ENCODE data around the gene STPG1. TPM values are rescaled to one million over a fixed set of nuclear protein-coding genes. Genes with fewer than 3 reads are reported as not detected.

The STPG1 gene
- polyA plus RNA-seq, 1 donor (not counting 4 experiments of a cell fraction or from before 2014, with no cell fraction given): 16.6 TPM

DNA sequence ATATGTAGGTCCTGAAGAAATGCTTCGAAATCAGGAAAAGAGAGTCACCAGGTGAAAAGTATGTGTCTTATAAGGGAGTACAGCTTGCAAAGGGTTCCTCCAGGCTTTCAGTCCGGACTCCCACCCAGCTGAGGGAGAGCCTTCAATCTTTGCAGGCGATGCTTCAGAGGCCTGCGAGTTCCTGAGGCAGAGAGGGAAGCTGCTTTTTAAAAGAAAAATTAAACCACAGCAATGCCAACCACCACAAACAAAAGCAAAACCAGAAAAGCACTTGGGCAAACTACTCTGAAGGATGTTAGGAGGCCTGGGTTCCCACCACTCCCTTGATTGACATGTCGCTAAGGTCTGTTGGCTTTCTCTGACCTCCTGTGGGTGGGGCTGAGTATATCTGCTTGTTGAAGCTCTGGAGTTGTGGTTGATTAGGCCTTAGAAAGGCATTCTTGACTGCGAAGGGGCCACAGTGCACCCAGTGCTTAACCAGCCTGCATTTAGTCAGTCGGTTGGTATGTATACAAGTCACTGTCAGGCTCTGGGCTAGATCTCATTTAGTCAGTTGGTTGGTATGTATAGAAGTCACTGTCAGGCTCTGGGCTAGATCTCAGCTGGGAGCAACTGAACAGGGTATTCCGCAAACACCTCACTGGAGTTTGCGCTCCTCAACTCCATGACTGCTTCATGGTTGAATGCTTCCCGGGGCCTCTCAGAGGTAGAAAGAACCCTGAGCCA lies 3.2 kb upstream of the STPG1 start:
- Histone ChIP-seq H3K4me1 (ENCODE audit: control insufficient read depth, extremely low read depth, insufficient read depth, low read length) (peaks cover 51% of the 10 kb centered on the region), H3K27me3 (ENCODE audit: control insufficient read depth, extremely low read depth, insufficient read depth, low read length) (no peaks in the 10 kb centered on the region), H4K20me1 (ENCODE audit: control insufficient read depth, extremely low read depth, insufficient read depth, low read length) (no peaks in the 10 kb centered on the region), H2AFZ (ENCODE audit: control insufficient read depth, low read length) (peak overlapping the region; percentile 58), H3K9me1 (ENCODE audit: control insufficient read depth, extremely low read depth, insufficient read depth, low read length) (peaks cover 2% of the 10 kb centered on the region), H3K27ac (ENCODE audit: control insufficient read depth, insufficient read depth, low read length) (peak overlapping the region; percentile 90), H3K9me3 (ENCODE audit: control insufficient read depth, low read depth, low read length) (no peaks in the 10 kb centered on the region), H3K4me3 (ENCODE audit: control insufficient read depth in 2 of 3, extremely low read depth in 1 of 3, insufficient read depth in 2 of 3, low read depth in 1 of 3, low read length in 3 of 3) (peak overlapping the region; percentile 64 to 91 (median 78)), H3K9ac (ENCODE audit: control insufficient read depth, extremely low read depth, insufficient read depth, low read length) (peak overlapping the region; percentile 87), H3K4me2 (ENCODE audit: control insufficient read depth, extremely low read depth, insufficient read depth, low read depth, low read length) (peak overlapping the region; percentile 97), H3K79me2 (ENCODE audit: control insufficient read depth, insufficient read depth, low read length) (peaks cover 27% of the 10 kb centered on the region), H3K36me3 (ENCODE audit: control insufficient read depth in 2 of 2, extremely low read depth in 1 of 2, insufficient read depth in 2 of 2, low read length in 2 of 2) (peaks cover 4 to 11% of the 10 kb centered on the region in 2 experiments)
- FAIRE-seq (peak; percentile 86), DNase-seq (ENCODE audit: low read depth, low spot score) (peak; percentile 95)
- TF ChIP-seq, protein P1, sequence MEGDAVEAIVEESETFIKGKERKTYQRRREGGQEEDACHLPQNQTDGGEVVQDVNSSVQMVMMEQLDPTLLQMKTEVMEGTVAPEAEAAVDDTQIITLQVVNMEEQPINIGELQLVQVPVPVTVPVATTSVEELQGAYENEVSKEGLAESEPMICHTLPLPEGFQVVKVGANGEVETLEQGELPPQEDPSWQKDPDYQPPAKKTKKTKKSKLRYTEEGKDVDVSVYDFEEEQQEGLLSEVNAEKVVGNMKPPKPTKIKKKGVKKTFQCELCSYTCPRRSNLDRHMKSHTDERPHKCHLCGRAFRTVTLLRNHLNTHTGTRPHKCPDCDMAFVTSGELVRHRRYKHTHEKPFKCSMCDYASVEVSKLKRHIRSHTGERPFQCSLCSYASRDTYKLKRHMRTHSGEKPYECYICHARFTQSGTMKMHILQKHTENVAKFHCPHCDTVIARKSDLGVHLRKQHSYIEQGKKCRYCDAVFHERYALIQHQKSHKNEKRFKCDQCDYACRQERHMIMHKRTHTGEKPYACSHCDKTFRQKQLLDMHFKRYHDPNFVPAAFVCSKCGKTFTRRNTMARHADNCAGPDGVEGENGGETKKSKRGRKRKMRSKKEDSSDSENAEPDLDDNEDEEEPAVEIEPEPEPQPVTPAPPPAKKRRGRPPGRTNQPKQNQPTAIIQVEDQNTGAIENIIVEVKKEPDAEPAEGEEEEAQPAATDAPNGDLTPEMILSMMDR (optimal IDR thresholded peaks at IDR 0.05 in 1 of 3, IDR thresholded peaks at IDR 0.05 in 1 of 3, conservative IDR thresholded peaks at IDR 0.05 in 1 of 3; ENCODE audit: extremely low read depth in 1 of 3, insufficient read depth in 2 of 3, low read length in 3 of 3): no peak
- no peak for TF ChIP-seq EZH2 (IDR thresholded peaks at IDR 0.05; ENCODE audit: low read length)
- dilution Hi-C loops (cut with MboI; ENCODE audit: extremely low pct_ligation_motif_present, low sequenced_read_pairs): no loop called here

DNA sequence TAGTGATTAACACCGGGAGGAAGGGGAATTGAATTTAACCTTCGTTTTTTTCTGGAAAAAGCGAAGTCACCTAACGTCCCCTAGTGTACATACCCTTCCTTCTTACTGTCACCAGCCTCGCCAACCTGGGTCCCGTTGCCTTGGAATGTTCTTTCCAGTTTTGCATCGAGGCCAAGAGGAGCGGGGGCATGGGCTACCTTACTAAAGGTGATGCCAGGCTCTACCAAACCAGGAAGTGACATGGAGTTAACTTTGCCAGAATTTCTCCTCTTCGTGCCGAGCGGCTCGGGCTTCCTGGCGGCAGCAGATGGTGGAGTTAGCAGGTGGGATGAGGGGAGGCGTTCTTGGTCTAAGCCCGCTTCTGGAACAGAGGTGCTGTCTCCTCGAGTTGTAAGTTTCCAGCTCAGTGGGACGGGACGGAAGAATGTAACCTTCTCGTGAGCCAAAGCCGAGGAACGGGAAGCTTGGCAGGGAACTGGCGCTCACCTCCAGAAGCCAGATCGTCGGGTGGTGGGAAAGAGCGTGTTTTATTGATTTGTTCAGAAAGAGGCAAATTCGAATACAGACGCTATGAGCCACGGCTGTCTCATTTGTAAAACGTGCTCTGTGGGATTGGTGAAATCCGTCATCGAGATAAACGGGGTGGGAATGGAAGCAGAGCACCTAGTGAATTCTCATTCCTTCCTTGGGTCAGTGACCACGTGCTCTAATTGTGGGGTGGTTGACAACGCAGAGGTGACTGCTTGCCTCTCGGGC lies 2.5 kb upstream of the STPG1 start:
- dilution Hi-C loops (cut with MboI; ENCODE audit: extremely low pct_ligation_motif_present, low sequenced_read_pairs): no loop called here
- peaks cover 1 to 7% of the 10 kb centered on the region in 2 experiments for H3K36me3 ChIP-seq (ENCODE audit: control insufficient read depth in 2 of 2, extremely low read depth in 1 of 2, insufficient read depth in 2 of 2, low read length in 2 of 2)
- FAIRE-seq (peak; percentile 55), DNase-seq (ENCODE audit: low read depth, low spot score) (no peak)
- peak overlapping the region; percentile 90 for H3K27ac ChIP-seq (ENCODE audit: control insufficient read depth, insufficient read depth, low read length)
- peak overlapping the region; percentile 87 for H3K9ac ChIP-seq (ENCODE audit: control insufficient read depth, extremely low read depth, insufficient read depth, low read length)
- H3K4me3 ChIP-seq (ENCODE audit: control insufficient read depth in 2 of 3, extremely low read depth in 1 of 3, insufficient read depth in 2 of 3, low read depth in 1 of 3, low read length in 3 of 3): peak overlapping the region; percentile 64 to 91 (median 78)
- peak overlapping the region; percentile 58 for H2AFZ ChIP-seq (ENCODE audit: control insufficient read depth, low read length)
- H3K27me3 ChIP-seq (ENCODE audit: control insufficient read depth, extremely low read depth, insufficient read depth, low read length): no peaks in the 10 kb centered on the region
- TF ChIP-seq EZH2 (IDR thresholded peaks at IDR 0.05; ENCODE audit: low read length): no peak
- TF ChIP-seq, protein P1 (optimal IDR thresholded peaks at IDR 0.05 in 1 of 3, IDR thresholded peaks at IDR 0.05 in 1 of 3, conservative IDR thresholded peaks at IDR 0.05 in 1 of 3; ENCODE audit: extremely low read depth in 1 of 3, insufficient read depth in 2 of 3, low read length in 3 of 3): no peak
- no peaks in the 10 kb centered on the region for H3K9me3 ChIP-seq (ENCODE audit: control insufficient read depth, low read depth, low read length)
- H4K20me1 ChIP-seq (ENCODE audit: control insufficient read depth, extremely low read depth, insufficient read depth, low read length): no peaks in the 10 kb centered on the region
- H3K9me1 ChIP-seq (ENCODE audit: control insufficient read depth, extremely low read depth, insufficient read depth, low read length): peaks cover 2% of the 10 kb centered on the region
- peaks cover 58% of the 10 kb centered on the region for H3K4me1 ChIP-seq (ENCODE audit: control insufficient read depth, extremely low read depth, insufficient read depth, low read length)
- H3K79me2 ChIP-seq (ENCODE audit: control insufficient read depth, insufficient read depth, low read length): peaks cover 24% of the 10 kb centered on the region
- peak overlapping the region; percentile 97 for H3K4me2 ChIP-seq (ENCODE audit: control insufficient read depth, extremely low read depth, insufficient read depth, low read depth, low read length)
